HepG2 (cell line): ENCODE measurements around the gene CLEC4M. TPM values are rescaled to one million over a fixed set of nuclear protein-coding genes. Genes with fewer than 3 reads are reported as not detected.

Experiments
- ATAC-seq: fragments of 200-7000 bp; cut with Tn5 transposase; 3 replicates; pipeline ENCODE4 v1.9.1; 2020; ENCODE audit warnings: mild to moderate bottlenecking, moderate library complexity
- BruUV-seq: library from RNA; stranded (reverse); fragments of 400-500 nt; replicated peaks from 2 replicates; lab custom pipeline; 2021; lab: Mats Ljungman, UMichigan
- CTCF ChIA-PET: fragments of 300-600 bp; formaldehyde crosslinking; extraction: SDS; loops from one replicate; lab custom pipeline; 2021; ENCODE audit warnings: low total read pairs, inconsistent platforms, low intra/inter-chr PET ratio; lab: Yijun Ruan, JAX
- POLR2A ChIA-PET: fragments of 350-600 bp; sonication (Branson Sonifier 250); formaldehyde crosslinking; loops from one replicate; lab custom pipeline; 2020; ENCODE audit warnings: antibody characterized with exemption, inconsistent platforms; lab: Yijun Ruan, JAX
- DNase-seq: peaks from one replicate; pipeline ENCODE4 v3.0.0-alpha.2; 2015; ENCODE audit warnings: low spot score
- FAIRE-seq: peaks from 3 replicates; lab custom pipeline; 2011; peaks lifted over from hg19 to GRCh38; lab: Jason Lieb, UNC
- H2AFZ ChIP-seq: one replicate; pipeline ENCODE4 v1.6.1; 2011; ENCODE audit warnings: low read length, inconsistent platforms
- H3K27ac ChIP-seq: fragments of 300-600 bp; 3 replicates; pipeline ENCODE4 v1.8.0; 2011; ENCODE audit warnings: mixed run types, mild to moderate bottlenecking, mixed read lengths, low read length, inconsistent platforms; ENCODE audit not compliant: insufficient read depth; ENCODE audit errors: extremely low read length
- H3K27me3 ChIP-seq, 2 experiments: fragments of 200-600 bp in 1 of 2; 2 replicates in 1 of 2; 3 replicates in 1 of 2; pipeline versions ENCODE4 v1.6.0 to v1.8.0; 2011; ENCODE audit warnings: low read length in 2 of 2, mild to moderate bottlenecking in 2 of 2, moderate library complexity in 2 of 2, inconsistent platforms in 1 of 2; ENCODE audit not compliant: insufficient read depth in 2 of 2, control insufficient read depth in 1 of 2
- H3K36me3 ChIP-seq, 2 experiments: fragments of 200-600 bp in 1 of 2; replicated peaks in 1 of 2; 2 replicates in 1 of 2; 3 replicates in 1 of 2; pipeline versions ENCODE4 v1.5.1 to v1.8.0; 2011; ENCODE audit warnings: low read length in 2 of 2, inconsistent platforms in 1 of 2; ENCODE audit not compliant: insufficient read depth in 2 of 2, control insufficient read depth in 1 of 2
- H3K4me1 ChIP-seq: 2 replicates; pipeline ENCODE4 v1.5.1; 2012; ENCODE audit warnings: low read length, inconsistent platforms; ENCODE audit not compliant: insufficient read depth
- H3K4me2 ChIP-seq: 2 replicates; pipeline ENCODE4 v1.6.0; 2011; ENCODE audit warnings: low read depth, low read length, inconsistent platforms
- H3K4me3 ChIP-seq, 3 experiments: fragments of 200-600 bp in 1 of 3; sonication (generic), shearing (Covaris generic) in 1 of 3; replicated peaks in 1 of 3; 2 replicates each; pipeline ENCODE4 v1.5.1; 2011 to 2016; ENCODE audit warnings: low read length in 3 of 3, inconsistent platforms in 2 of 3, low read depth in 2 of 3, mild to moderate bottlenecking in 2 of 3, control low read depth in 1 of 3, mixed read lengths in 1 of 3; ENCODE audit not compliant: insufficient read depth in 1 of 3
- H3K79me2 ChIP-seq: one replicate; pipeline ENCODE4 v1.6.1; 2011; ENCODE audit warnings: low read length, inconsistent platforms; ENCODE audit not compliant: insufficient read depth
- H3K9ac ChIP-seq: 2 replicates; pipeline ENCODE4 v1.6.0; 2011; ENCODE audit warnings: mild to moderate bottlenecking, low read depth, low read length, inconsistent platforms; ENCODE audit not compliant: insufficient read depth
- H3K9me3 ChIP-seq: 2 replicates; pipeline ENCODE4 v1.5.1; 2012; ENCODE audit warnings: mild to moderate bottlenecking, low read length
- H4K20me1 ChIP-seq: 2 replicates; pipeline ENCODE4 v1.6.0; 2011; ENCODE audit warnings: inconsistent platforms, mild to moderate bottlenecking, low read length, moderate library complexity; ENCODE audit not compliant: insufficient read depth
- ADNP ChIP-seq: sonication (generic); formaldehyde crosslinking; IDR thresholded peaks from 2 replicates; pipeline ENCODE4 v1.4.0; 2020; ENCODE audit warnings: missing genetic modification reagents
- ATF7 ChIP-seq, 2 experiments: fragments of 450-650 bp in 1 of 2; sonication (generic) in 1 of 2; formaldehyde crosslinking in 1 of 2; IDR thresholded peaks; 2 replicates each; pipeline versions ENCODE4 v1.4.0 to v1.6.1; 2016 to 2020; ENCODE audit warnings: antibody characterized with exemption in 1 of 2, mild to moderate bottlenecking in 1 of 2, missing genetic modification reagents in 1 of 2
- CTCF ChIP-seq: sonication (generic); formaldehyde crosslinking; IDR thresholded peaks from 2 replicates; pipeline ENCODE4 v1.5.0; 2020; ENCODE audit warnings: mild to moderate bottlenecking, missing genetic modification reagents, moderate library complexity
- FOXA3 ChIP-seq: IDR thresholded peaks from 2 replicates; pipeline ENCODE4 v1.6.1; 2016; ENCODE audit warnings: missing genetic modification reagents, missing compliant biosample characterization
- GABPB1 ChIP-seq: IDR thresholded peaks from 2 replicates; pipeline ENCODE4 v1.6.1; 2016; ENCODE audit warnings: mild to moderate bottlenecking, missing genetic modification reagents, moderate library complexity, missing compliant biosample characterization
- NFATC3 ChIP-seq: sonication (generic); formaldehyde crosslinking; IDR thresholded peaks from 2 replicates; pipeline ENCODE4 v1.5.1; 2020; ENCODE audit warnings: mild to moderate bottlenecking, missing genetic modification reagents
- PITX1 ChIP-seq: sonication (generic); formaldehyde crosslinking; IDR thresholded peaks from 2 replicates; pipeline ENCODE4 v1.5.1; 2020; ENCODE audit warnings: mild to moderate bottlenecking, missing genetic modification reagents
- SCMH1 ChIP-seq: sonication (generic); formaldehyde crosslinking; IDR thresholded peaks from 2 replicates; pipeline ENCODE4 v1.9.0; 2021; ENCODE audit warnings: missing genetic modification reagents, mild to moderate bottlenecking, borderline replicate concordance
- SNAI1 ChIP-seq: sonication (generic); formaldehyde crosslinking; IDR thresholded peaks from 2 replicates; pipeline ENCODE4 v1.5.0; 2020; ENCODE audit warnings: mild to moderate bottlenecking, missing genetic modification reagents, borderline replicate concordance
- SP140L ChIP-seq: sonication (generic); formaldehyde crosslinking; IDR thresholded peaks from 2 replicates; pipeline ENCODE4 v1.4.0; 2020; ENCODE audit warnings: missing genetic modification reagents, borderline replicate concordance
- ZBED4 ChIP-seq: sonication (generic); formaldehyde crosslinking; IDR thresholded peaks from 2 replicates; pipeline ENCODE4 v1.4.0; 2020; ENCODE audit warnings: missing genetic modification reagents, borderline replicate concordance
- ZFAT ChIP-seq: sonication (generic); formaldehyde crosslinking; conservative IDR thresholded peaks from 2 replicates; pipeline ENCODE4 v1.8.1; 2023; ENCODE audit warnings: missing genetic modification reagents, inconsistent platforms
- ZNF138 ChIP-seq: sonication (generic); formaldehyde crosslinking; IDR thresholded peaks from 2 replicates; pipeline ENCODE4 v1.5.0; 2020; ENCODE audit warnings: mild to moderate bottlenecking, low read depth, missing genetic modification reagents
- ZNF3 ChIP-seq: IDR thresholded peaks from 2 replicates; pipeline ENCODE4 v1.7.0; 2017; ENCODE audit warnings: inconsistent platforms
- ZNF570 ChIP-seq: sonication (generic); formaldehyde crosslinking; IDR thresholded peaks from 2 replicates; pipeline ENCODE4 v1.4.0; 2020; ENCODE audit warnings: mild to moderate bottlenecking, missing genetic modification reagents, borderline replicate concordance
- WGBS: methylation state at CpG from one replicate; pipeline ENCODE4 v1.1.6; 2017; ENCODE audit warnings: low lambda C conversion rate; 5-methylcytosine and 5-hydroxymethylcytosine counted together
- in situ Hi-C: cut with HindIII; loops from 2 replicates; pipeline ENCODE4 v1.10.0; 2017; ENCODE audit warnings: low pct_unique_long_range_greater_than_20kb; ENCODE audit not compliant: extremely low pct_ligation_motif_present
- intact Hi-C: fragments of 100-400 bp; cut with micrococcal nuclease; formaldehyde crosslinking; loops from one replicate; pipeline ENCODE4 v1.10.0; 2022; ENCODE audit not compliant: unreplicated experiment
- polyA plus RNA-seq, 8 experiments: library from polyadenylated mRNA; depleted of rRNA in 3 of 8; stranded (reverse) in 7 of 8; unstranded in 1 of 8; fragments of >200 nt; fragmentation: Illumina TruSeq in 4 of 8; extraction: Trizol in 4 of 8; gene quantifications; 2 replicates each; pipeline versions ENCODE4 v1.2.1 to v1.2.3, GENCODE V29; 2011 to 2016; ENCODE audit warnings: low read depth in 4 of 8, missing spikeins in 1 of 8, mixed read lengths in 1 of 8; ENCODE audit not compliant: insufficient read depth in 1 of 8
- total RNA-seq, 5 experiments: library from RNA; depleted of rRNA; stranded (reverse); fragments of >200 nt; fragmentation: Illumina TruSeq; extraction: Trizol; gene quantifications; 2 replicates each; pipeline ENCODE4 v1.2.3, GENCODE V29; 2016; ENCODE audit warnings: low read depth in 1 of 5

CLEC4M gene
- total and polyA plus RNA-seq, 2 of the 13 experiments (the other 11 are each of a cell fraction or from before 2014, with no cell fraction given), result not detected

GRCh38 chr19:7720351-7720750, 42.7 kb upstream of the CLEC4M start:
- no peak overlapping the region for H3K4me3 ChIP-seq
- H3K79me2 ChIP-seq, result no peaks in the 10 kb centered on the region
- H3K4me1 ChIP-seq, result no peaks in the 10 kb centered on the region
- H3K27ac ChIP-seq, result no peak overlapping the region
- ChIA-PET POLR2A (no interaction called here), CTCF (no interaction called here)
- no peaks in the 10 kb centered on the region for H3K36me3 ChIP-seq
- intact Hi-C loops (no loop called here), in situ Hi-C loops (no loop called here)
- no TSS peak for BruUV-seq
- no peak overlapping the region for H2AFZ ChIP-seq
- WGBS, result 46% methylated on average over 6 of the region's 6 CpGs
- FAIRE-seq (no peak), DNase-seq (no peak), ATAC-seq (no peak)
- H3K9me3 ChIP-seq, result no peaks in the 10 kb centered on the region
- H4K20me1 ChIP-seq, result no peaks in the 10 kb centered on the region
- no peak overlapping the region for H3K9ac ChIP-seq
- no peak overlapping the region for H3K4me2 ChIP-seq
- peaks cover 0 to 2% of the 10 kb centered on the region in 2 experiments; a peak in 2 of 5 replicates for H3K27me3 ChIP-seq
- TF ChIP-seq ZNF138 (CRISPR knock-in tag) (no peak), ZBED4 (CRISPR knock-in tag) (no peak), NFATC3 (CRISPR knock-in tag) (no peak), ZNF570 (CRISPR knock-in tag) (no peak), SCMH1 (CRISPR knock-in tag) (no peak), CTCF (CRISPR knock-in tag) (no peak), ATF7 (IDR thresholded peaks at IDR 0.05) (no peak), ATF7 (CRISPR knock-in tag; IDR thresholded peaks at IDR 0.05) (no peak), SNAI1 (CRISPR knock-in tag) (no peak), ZNF3 (CRISPR knock-in tag) (no peak), PITX1 (CRISPR knock-in tag) (no peak), FOXA3 (CRISPR knock-in tag) (no peak), GABPB1 (CRISPR knock-in tag) (no peak), ZFAT (CRISPR knock-in tag) (no peak), SP140L (CRISPR knock-in tag) (no peak), ADNP (CRISPR knock-in tag) (no peak)
